Kidney epithelial cell (primary cell): Measurements from ENCODE around the gene AKAP17A. TPM values are rescaled to one million over a fixed set of nuclear protein-coding genes. Genes with fewer than 3 reads are reported as not detected.
"Not testable (repeated sequence)": the region's sequence is repeated elsewhere in the genome, so short reads cannot be mapped to it uniquely, and the experiment has no call there.

Source experiments
- DNase-seq: peaks from one replicate; pipeline ENCODE4 v3.0.0-alpha.2; 2010; ENCODE audit warnings: low read depth
- H3K27me3 ChIP-seq: 2 replicates; pipeline ENCODE4 v1.6.0; 2011; ENCODE audit warnings: low read length; ENCODE audit not compliant: control insufficient read depth, insufficient read depth
- H3K36me3 ChIP-seq: 2 replicates; pipeline ENCODE4 v1.5.1; 2011; ENCODE audit warnings: low read length; ENCODE audit not compliant: control insufficient read depth, insufficient read depth
- H3K4me3 ChIP-seq: 2 replicates; pipeline ENCODE4 v1.5.1; 2011; ENCODE audit warnings: low read depth, mild to moderate bottlenecking, control low read depth, low read length
- total RNA-seq: library from RNA; depleted of rRNA; stranded (reverse); fragments of >200 nt; gene quantifications from 2 replicates; pipeline ENCODE4 v1.2.3, GENCODE V29; 2015
- TF ChIP-seq, protein P1 (sequence below): IDR thresholded peaks from 2 replicates; pipeline ENCODE4 v1.5.1; 2011; ENCODE audit warnings: mild to moderate bottlenecking, moderate library complexity, low read length, control low read depth, inconsistent platforms; ENCODE audit not compliant: insufficient read depth, poor library complexity, severe bottlenecking

AKAP17A gene
- total RNA-seq, 1 donor from 2014 or later: 54.4 TPM

- TF ChIP-seq, protein P1, sequence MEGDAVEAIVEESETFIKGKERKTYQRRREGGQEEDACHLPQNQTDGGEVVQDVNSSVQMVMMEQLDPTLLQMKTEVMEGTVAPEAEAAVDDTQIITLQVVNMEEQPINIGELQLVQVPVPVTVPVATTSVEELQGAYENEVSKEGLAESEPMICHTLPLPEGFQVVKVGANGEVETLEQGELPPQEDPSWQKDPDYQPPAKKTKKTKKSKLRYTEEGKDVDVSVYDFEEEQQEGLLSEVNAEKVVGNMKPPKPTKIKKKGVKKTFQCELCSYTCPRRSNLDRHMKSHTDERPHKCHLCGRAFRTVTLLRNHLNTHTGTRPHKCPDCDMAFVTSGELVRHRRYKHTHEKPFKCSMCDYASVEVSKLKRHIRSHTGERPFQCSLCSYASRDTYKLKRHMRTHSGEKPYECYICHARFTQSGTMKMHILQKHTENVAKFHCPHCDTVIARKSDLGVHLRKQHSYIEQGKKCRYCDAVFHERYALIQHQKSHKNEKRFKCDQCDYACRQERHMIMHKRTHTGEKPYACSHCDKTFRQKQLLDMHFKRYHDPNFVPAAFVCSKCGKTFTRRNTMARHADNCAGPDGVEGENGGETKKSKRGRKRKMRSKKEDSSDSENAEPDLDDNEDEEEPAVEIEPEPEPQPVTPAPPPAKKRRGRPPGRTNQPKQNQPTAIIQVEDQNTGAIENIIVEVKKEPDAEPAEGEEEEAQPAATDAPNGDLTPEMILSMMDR: no peak
- no peak for DNase-seq
- H3K27me3 ChIP-seq: no peaks in the 10 kb centered on the region
- H3K4me3 ChIP-seq: no peak overlapping the region
- H3K36me3 ChIP-seq: no peaks in the 10 kb centered on the region
Measured at GRCh38 chrX:1623691-1624090, 32.3 kb downstream of the AKAP17A start.

- H3K4me3 ChIP-seq, H3K27me3 ChIP-seq, H3K36me3 ChIP-seq, DNase-seq: not testable (repeated sequence)
Measured at GRCh38 chrX:1624158-1624860, 32.9 kb downstream of the AKAP17A start.

- not testable (repeated sequence) for H3K4me3 ChIP-seq, H3K36me3 ChIP-seq, DNase-seq, H3K27me3 ChIP-seq
Measured at GRCh38 chrX:1624861-1625215, 33.4 kb downstream of the AKAP17A start.

- no peak for DNase-seq
- TF ChIP-seq, protein P1: no peak
- H3K27me3 ChIP-seq: no peaks in the 10 kb centered on the region
- H3K36me3 ChIP-seq: no peaks in the 10 kb centered on the region
- no peak overlapping the region for H3K4me3 ChIP-seq
Measured at GRCh38 chrX:1629244-1629643, 37.8 kb downstream of the AKAP17A start.

DNA sequence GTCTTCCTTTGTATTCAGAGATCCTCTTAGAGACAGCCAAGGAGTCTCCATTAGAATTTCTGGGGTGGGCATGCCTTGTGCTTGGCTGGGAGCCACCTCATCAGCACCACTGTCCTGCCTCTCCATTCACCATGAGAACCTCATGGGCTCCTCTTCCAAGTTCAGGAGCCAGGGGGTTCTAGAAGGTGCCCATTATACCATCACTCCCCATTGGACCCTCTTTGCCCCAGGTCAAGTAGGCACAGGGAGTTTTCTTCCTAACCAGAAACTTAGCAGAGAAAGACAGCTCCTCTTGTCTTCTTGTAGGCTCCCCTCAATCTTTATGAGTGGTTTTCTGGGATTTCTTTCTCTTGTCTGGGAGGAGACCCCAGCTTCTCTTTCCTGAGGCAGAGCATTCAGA is 54.6 kb downstream of the AKAP17A start:
- H3K4me3 ChIP-seq: no peak overlapping the region
- no peaks in the 10 kb centered on the region for H3K27me3 ChIP-seq
- TF ChIP-seq, protein P1: no peak
- no peak for DNase-seq
- H3K36me3 ChIP-seq: no peaks in the 10 kb centered on the region

GRCh38 chrX:1649621-1650020 is 58.2 kb downstream of the AKAP17A start:
- H3K36me3 ChIP-seq: no peaks in the 10 kb centered on the region
- H3K27me3 ChIP-seq: no peaks in the 10 kb centered on the region
- DNase-seq: no peak
- TF ChIP-seq, protein P1: no peak
- no peak overlapping the region for H3K4me3 ChIP-seq

Other genes starting within 250 kb of the AKAP17A start
- 450 and 519 TPM in 2 replicates for gene SLC25A6, start 199.5 kb upstream of the AKAP17A start, total RNA-seq
- 15.9 and 16.3 TPM in 2 replicates for gene ASMTL, start 138.7 kb upstream of the AKAP17A start, total RNA-seq
- gene P2RY8, start 54.4 kb upstream of the AKAP17A start, total RNA-seq: not detected in 2 replicates
- not detected in 2 replicates for gene ASMT, start 23.5 kb downstream of the AKAP17A start, total RNA-seq